ENCODE data around the gene PLXNA4.

PLXNA4 gene

DNA sequence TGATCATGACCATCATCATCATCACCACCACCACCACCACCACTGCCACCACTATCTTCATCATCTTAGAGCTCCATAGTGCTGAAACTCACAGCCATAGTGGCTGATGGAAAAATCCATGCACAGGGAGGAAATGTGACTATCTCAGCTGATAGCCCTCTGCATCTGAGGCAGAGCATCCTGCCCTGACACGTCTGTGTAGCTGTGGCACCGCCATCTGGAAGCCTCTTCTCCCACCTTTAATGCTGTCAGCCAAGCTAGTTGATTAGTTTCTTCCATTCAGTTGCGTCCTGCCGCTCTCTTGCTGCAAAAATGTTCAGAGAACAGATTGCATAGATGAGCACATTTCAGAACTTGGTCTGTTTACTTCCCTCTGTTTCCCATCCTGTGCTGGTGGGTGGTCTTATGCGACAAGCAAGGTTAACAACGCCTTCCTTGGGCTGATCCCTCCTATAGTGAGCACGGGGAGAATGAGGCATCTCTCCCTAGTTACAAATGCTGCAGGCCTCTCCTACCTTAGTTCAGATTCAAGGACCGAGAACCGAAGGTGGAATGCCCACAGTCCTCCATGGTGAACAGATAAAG lies 478.6 kb downstream of the PLXNA4 start:
- no peak for DNase-seq

DNA sequence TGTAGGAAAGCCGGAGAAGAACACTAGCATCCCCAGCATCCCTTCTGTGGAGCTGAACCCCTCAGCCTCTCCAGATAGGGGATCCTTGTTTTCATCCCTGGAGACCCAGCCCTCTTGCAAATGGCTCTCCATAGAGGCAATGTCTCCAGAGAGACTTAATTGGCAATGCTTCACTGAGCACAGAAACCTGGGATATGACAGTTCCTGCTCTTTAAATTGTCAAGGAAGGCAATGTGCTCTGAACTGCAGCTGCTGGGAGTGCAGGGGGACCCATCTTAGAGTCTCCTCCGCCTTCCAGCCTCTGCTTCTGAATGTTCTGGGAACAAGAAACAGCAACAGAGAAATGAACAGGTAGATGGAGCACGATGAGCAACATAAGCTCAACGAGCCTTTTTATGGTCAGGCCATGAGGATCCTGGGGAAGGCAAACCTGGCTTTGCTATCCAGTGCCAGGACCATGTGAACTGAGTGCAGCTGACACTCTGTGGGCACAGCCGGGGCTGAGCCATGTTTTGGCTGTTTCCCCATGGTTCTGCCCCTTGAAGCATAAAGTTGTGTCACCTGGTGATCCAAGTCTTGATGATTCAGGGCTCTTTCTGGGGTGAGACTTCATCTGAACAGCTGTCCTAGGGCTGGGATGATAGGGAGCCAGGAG lies 481.0 kb downstream of the PLXNA4 start:
- no peak for DNase-seq

DNA sequence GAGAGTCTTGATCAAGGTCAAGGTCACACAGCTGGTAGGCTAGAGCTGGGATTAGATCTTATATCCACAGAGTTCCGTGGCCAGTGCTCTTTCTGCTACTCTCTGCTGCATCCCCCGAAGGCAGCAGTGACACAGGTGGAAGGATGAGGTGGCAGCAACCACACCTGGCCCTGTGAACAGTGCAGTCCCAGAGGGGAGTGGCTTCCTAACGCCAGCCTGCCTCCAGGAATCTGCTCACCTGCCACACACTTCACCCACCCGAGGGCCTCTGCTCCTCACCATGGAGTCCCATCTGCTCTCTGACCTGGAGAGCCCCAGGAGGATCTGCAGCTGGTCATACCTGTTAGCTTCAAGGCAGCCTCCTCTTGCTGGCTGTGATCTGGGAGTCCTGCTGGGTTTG lies 484.2 kb downstream of the PLXNA4 start:
- no peak for DNase-seq

DNA sequence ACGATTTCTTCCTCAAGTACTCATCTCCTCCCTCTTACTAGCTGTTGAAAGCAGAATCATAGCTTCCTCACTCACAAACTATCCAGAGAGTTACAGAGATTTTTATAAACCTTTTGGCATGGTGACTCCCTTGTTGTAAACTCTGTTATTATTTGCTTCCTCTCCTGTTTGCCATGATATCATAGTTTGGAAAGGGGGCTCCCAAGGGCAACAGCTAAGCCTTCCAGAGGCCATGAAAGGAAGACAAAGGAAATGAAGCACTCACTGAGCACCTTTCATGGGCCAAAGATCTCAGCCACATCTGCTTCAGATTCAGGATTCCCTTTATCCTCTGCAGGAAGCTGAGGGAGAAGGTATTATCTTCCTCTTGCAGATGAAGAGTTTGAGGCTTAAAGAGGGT lies 484.6 kb downstream of the PLXNA4 start:
- DNase-seq = no peak

DNA sequence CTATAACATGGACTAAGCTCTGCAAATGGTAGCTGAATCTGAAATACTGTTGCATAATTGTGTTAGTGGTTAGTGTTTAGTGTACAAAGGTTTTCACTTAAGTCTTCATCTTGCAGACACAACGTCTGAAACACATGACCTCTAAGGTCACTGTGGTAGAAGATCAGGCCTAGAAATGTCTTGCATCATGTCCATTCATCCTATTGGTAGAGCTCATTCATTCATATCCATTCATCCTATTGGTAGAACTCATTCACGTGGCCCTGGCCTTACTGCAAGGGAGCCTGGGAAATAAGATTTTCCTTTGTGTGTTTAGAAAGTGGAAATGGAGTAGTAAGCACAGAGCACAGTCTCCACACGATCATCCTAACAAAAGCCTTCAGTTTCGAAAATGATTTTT lies 485.8 kb downstream of the PLXNA4 start:
- DNase-seq = no peak

DNA sequence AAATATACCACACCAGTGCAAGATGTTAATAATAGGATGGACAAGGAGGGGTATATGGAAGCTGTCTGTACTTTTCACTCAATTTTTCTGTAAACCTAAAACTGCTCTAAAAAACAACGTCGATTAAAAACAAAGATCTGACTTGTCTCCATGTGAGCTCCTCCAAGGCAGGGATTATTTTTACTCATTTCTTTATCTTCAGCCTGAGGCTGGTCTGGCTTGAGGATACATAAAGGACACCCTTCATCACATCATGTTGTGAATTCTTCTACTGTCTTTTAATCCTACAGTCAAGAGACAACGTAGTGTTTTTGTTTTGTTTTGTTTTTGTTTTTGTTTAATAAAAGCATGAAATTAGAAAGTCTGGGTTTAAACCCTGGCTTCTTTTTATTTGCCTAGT lies 486.9 kb downstream of the PLXNA4 start:
- DNase-seq = no peak

DNA sequence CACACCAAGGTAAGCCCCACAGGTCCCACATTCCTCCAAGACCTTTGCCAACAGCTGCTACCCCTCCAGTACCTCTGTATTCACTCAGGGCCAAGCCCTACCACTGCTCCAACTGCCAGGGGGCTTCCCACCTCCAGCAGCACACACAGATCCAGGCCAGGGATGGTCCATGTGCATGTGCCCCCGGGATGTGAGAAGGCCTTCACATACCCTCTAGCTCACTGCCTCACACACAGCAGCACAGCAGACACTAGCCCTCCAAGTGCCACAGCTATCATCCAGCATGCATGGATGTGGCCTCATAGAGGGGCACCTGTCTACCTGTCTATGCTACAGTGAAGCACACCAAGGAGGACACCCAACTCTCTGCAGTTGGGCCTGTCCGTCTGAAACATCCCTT lies 488.8 kb downstream of the PLXNA4 start:
- DNase-seq = no peak

DNA sequence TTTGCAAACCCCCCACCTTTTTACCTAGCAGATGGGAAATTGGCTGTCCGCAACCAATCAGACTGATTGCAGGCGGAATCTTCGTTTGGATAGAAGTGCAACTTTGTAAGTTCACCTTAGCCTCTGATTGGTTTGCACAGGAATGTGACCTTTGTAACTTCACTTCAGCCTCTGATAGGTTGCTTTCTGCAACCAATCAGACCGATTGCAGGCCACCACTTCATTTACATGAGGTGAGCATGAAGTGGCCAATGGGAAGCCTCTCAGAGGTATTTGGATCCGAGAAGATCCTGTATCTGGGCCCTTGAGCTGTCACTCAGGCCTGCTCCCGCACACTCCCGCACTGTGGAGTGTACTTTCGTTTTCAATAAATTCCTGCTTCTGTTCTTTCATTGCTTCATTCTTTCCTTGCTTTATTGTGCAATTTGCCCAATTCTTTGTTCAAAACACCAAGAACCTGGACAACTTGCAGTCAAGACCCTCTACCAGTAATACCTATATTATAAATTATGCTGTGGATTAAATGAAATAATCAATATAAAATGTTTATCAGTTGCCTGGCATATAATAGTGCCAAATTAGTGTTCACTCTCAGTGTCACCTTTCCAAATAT lies 491.4 kb downstream of the PLXNA4 start:
- no peak for DNase-seq

DNA sequence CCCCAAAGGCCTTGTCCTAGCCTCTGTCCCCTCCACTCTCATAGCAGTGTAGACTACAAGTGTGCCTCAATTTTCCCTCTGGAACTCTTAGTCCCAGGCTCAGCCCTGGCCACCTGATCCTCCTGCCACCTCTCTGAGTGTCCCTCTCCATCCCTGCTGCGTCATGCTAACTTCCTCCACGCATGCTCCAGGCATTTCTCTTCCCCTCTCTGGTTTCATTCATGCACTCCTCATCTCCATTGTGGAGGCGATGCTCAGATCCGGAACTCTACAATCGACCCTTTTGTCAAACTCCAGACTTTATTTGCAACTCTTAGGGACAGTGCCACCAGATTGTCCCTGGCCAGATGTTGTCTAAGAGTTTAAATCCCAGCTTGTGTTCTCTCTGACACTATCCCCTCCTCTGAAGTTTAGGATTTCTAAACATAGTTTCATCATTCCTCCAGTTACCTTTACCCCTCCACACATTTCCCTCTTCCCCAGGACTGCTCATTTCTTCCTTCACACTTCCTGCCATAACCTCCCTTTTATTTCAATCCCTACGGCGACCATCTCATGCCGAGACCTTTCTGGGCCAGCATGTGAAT lies 492.6 kb downstream of the PLXNA4 start:
- no peak for DNase-seq

DNA sequence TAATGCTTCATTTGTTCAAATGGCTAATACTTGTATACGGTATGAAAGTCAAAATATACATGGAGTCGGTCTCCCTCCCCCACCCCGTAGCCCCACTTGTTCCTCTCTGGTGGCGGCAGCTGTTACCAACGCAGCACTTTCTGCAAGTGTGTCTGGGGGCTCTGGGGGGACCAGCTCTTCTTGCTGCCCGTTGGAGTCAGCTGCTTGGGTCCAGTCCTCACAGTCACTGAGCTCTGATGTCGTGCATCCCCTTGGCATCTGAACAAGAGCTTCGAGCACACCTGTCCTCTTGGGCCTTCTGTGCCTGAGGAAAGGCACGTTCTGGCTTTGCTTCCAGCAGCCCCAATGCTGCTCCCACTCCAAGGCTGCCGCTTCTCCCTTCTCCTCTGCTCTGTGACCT lies 493.1 kb downstream of the PLXNA4 start:
- no peak for DNase-seq

DNA sequence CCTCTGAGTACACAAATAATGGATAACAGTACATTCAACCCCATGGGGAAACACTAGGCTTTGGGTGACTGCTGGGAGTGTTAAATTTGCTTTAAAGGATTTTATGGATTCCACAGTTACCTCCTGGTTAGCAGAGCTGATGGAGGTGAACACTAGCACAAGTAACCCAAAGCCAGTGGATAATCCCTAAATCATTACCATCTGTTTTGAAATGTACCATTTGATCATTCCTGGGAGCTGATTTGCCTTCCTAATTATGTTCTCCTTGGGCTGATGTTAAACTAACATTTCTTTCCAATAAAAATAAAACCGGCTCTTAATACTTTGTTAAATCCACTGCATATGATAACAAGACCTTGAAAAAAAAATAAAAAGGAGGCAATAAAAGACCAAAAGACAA lies 493.9 kb downstream of the PLXNA4 start:
- DNase-seq = no peak

DNA sequence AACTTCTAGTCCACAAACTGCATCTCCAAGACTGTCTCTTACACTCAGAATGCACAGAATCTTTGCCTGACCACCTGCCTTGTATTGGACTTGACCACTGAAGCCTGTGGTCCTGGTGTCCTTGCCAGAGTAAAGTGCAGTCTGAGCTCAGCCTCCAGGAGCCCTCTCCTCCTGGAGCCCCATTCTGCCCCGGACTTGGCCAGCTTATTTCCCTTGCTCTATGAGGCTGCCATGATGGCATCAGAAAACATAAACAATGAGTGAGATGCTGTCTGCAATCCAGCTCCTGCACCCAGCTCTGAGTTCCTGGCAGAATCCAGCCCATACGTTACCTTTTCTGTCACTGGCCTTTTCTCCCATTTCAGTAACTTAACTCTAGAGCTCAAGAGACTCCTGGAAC lies 494.6 kb downstream of the PLXNA4 start:
- no peak for DNase-seq

DNA sequence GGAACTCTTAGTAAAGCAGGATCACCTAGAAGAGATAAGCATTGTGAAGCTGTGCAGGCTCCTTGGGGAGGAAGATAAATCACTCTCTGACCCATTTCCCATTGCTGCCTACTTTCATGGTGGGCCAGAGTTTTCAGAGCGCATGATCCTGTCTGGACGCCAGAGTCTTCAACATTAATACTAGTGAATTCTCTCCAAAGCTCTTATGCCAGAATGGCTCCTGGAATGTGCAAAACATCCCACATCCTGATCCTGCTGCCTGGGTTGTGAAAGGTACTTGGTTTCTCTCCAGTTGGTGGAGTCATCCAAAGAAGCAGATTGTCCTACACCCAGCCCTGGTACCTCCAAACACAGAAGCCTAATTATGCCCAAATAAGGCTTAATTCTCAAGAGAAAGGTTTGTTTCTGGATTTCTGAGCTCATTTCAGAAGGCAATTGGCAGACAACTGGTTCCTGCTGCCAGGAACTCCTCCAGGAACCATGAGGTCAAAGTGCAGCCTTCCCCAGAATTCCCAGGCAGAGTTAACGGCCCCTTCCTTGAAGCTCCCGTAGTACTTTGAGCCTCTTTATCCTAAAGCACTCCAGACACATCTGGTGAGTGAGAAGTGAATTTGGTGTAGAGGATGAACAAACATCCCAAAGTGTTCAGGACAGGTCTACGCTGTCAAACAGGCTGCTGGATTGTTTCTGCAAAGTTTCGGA lies 495.2 kb downstream of the PLXNA4 start:
- DNase-seq = no peak

DNA sequence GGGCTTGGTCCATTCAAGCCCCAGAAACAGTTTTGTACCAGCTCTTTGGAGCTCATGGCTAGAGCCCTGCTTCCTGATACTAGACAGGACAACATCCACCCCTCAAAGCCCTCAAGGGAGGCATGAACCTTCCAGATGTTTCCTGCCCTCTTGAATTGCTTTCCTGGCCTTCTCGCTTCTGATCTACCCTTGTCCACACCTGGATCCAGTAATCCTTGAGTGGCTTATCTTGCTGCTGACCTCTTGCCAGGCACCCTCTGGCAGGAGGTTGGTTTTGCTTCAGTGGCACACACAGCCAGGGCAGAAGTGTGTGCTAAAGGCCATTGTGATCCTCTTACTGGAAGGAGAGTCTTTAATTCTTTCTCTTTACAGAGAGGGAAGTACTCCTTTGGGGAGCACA lies 495.8 kb downstream of the PLXNA4 start:
- DNase-seq = no peak

DNA sequence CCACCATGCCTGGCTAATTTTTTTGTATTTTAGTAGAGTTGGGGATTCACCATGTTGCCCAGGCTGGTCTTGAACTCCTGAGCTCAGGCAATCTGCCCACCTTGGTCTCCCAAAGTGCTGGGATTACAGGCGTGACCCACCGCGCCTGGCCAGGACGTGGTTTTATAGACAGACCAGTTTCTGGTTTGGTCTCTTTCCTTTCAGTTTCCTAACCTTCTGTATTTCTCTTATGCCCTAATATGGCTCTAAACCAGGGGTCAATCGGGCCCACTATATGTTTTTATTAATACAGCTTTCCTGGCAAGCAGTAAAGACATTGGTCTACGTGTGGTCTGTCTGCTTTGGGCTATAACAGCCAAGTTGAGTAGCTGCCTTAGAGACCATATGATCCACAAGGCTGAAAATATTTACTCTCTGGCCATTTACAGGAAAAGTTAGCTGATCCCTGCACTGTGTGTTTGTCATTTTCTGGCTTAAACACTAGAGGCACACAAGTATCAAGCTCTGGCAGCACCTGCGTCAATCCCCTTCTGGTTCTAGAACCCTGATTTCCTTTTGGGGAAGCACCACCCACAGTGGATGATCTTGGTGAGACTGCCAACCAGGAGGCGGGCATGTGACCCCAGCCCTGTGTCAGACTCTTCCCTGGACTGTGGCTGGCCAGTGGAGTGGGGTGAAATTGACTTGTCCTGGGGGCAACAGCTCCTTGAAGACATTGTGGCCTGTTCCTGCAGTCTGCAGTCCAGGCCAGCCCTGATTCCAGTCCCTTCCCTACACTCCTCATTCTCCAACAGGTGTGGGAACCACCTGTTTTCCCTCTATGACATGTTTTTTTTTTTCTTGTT lies 497.2 kb downstream of the PLXNA4 start:
- no peak for DNase-seq

DNA sequence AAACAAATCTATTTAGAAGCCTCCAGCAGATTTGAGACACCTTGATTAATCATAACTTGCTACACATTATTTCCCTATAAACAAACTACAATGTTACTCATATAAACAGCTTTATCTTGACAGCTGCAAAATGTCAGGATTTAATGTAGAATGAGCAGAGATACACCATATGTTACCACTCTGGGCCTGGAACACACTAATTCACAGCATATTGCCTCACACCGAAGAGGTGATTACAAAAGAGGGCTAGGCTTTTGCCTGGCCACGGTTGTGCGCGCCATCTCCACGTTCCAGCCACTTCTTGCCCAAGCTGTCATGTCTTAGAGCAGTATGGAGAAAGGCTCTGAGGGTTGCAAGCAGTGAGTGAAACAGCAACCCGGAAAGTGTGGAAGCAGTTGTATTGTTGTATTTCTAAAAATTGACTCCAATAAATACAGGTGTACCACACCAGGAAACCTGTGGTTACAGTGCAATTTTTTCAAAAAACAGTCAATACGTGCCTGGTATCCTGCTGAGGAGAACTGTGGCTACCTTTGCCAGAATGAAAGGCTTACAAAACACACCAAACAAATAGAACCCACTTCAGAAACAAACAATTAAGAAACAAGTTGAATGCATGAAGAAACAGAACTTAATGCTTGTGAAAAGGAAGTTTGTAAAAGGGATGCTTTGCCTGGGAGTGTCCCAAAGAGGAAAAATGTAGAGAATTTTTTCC lies 498.1 kb downstream of the PLXNA4 start:
- DNase-seq = no peak

DNA sequence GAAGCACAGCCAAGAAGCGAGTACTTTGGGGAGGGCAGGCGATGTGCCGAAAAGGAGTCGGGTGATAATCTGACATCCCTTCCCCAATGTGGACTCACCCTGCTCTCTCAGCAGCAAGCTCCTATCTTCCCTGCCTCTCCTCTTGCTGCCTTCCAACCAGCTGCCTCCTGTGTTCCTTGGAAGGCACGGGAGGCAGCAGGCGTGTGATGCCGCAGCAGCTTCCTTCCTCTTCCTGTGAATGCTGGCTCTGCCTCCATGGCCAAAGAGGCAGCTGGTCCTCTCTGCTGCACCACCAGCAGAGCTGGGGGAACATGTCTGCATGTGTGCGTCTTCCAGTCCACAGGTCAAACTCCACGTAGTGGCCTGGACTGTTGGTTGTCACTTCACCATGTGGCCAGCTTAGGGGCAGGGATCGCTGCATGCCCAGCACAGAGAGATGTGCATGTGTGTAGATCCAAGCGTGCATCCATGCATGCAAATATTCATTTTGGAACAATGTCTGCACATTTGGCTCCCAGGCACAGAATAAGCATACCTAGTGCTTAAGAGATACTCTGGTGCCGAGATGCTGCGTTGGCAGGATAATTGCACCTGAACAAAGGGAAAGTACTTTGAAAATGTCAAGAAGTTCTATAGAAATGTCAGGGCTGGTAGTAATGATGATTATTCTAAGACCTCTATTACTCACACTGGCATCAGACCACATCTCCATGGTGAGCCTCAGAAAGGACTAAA lies 499.8 kb downstream of the PLXNA4 start:
- DNase-seq = no peak

DNA sequence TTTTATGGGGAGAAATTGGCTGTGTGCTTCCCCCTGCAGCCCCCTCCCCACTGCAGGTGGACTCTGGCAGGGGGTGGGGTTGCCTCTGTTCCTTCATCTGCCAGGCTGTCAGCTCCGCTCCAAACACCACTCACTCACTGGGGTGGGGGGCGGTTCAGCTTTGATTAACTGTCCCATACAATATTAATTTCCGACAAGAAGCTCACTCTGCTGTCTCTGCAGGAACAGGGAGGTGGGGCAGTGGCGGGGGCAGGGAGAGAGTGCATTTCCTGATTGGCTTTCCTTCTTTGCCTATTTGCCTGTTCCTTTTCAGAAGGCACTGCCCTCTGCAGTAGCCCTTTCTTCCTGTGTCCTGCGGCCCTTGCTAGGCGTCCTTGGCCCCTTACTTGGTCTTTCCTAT lies 500.8 kb downstream of the PLXNA4 start:
- no peak for DNase-seq

DNA sequence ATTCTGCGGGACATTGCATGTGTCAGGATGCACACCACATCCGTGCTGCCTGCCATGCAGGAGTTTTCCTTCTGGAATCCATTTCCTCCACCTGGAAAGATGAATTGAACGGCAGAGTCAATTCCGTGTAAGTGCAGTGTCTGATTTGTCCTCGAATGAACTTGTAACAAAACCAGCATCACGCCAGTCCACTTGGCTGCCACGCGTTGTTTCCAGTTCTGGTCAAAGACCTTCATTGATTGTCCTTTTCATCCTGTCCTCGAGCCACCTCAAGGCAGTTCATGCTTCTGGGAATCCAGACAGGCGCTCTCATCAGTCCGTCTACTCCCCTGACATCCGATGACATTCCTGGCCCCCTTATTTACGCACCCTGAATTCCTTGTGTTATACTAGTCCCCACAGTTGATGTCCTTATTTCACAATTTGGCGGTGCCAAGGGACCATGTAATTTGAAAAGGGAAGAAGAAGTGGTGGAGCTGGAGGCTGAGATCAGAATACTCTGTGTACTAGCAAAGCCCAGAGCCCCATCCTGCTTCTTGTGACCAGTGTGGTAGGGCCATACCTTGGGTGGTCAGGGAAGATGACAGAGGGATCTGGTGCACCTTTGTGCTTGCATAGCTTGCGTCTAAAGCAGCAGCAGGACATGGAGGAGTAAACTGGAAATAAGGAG lies 502.2 kb downstream of the PLXNA4 start:
- DNase-seq = no peak

Data from NCI-H1092 treated with DMSO at 0.1 percent for 48 hours (cell line).